Measurements from ENCODE around the gene GASK1B.
A peak's percentile ranks its signal among the peaks of the same experiment; 100 is the strongest.

GASK1B gene

DNA sequence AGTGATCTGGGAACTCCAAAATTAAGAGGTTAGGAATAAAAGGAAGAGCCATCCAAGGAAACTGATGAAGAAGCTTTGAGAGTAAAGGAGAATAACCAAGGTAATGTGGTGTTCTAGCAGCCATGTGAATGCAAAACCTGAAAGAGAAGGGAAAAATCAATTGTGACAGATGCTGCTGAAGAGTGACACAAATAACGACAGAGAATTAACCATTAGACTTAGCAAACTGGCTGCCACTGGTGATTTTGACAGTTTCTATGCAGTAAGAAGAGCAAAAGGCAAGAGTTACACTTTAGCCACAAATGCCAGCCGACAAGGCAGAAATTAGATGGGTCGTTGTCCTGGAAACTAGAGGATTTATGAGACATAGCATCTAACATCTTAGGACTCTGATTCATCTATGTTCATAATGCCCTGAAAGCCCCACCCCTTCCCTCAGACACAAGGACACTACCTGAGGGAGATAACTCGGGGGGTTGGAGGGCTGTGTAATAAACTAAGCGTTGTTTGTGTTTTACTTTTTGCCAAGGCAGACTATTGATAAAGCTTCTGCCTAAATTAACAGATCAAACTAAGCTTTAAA lies 24.5 kb upstream of the GASK1B start:
- DNase-seq (ENCODE audit: low spot score): no peak
- Histone ChIP-seq H3K27me3 (ENCODE audit: insufficient read depth, poor library complexity, severe bottlenecking) (no peaks in the 10 kb centered on the region), H3K4me3 (ENCODE audit: severe bottlenecking) (no peak overlapping the region), H3K4me1 (ENCODE audit: insufficient read depth, poor library complexity, severe bottlenecking) (no peaks in the 10 kb centered on the region), H3K9me3 (ENCODE audit: severe bottlenecking) (no peaks in the 10 kb centered on the region), H3K27ac (ENCODE audit: poor library complexity, severe bottlenecking) (no peak overlapping the region), H3K36me3 (ENCODE audit: low read depth) (no peaks in the 10 kb centered on the region)
- no peak for ATAC-seq (ENCODE audit: low read depth)
- TF ChIP-seq, protein P1, sequence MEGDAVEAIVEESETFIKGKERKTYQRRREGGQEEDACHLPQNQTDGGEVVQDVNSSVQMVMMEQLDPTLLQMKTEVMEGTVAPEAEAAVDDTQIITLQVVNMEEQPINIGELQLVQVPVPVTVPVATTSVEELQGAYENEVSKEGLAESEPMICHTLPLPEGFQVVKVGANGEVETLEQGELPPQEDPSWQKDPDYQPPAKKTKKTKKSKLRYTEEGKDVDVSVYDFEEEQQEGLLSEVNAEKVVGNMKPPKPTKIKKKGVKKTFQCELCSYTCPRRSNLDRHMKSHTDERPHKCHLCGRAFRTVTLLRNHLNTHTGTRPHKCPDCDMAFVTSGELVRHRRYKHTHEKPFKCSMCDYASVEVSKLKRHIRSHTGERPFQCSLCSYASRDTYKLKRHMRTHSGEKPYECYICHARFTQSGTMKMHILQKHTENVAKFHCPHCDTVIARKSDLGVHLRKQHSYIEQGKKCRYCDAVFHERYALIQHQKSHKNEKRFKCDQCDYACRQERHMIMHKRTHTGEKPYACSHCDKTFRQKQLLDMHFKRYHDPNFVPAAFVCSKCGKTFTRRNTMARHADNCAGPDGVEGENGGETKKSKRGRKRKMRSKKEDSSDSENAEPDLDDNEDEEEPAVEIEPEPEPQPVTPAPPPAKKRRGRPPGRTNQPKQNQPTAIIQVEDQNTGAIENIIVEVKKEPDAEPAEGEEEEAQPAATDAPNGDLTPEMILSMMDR (IDR thresholded peaks at IDR 0.05; ENCODE audit: poor library complexity, severe bottlenecking): no peak

DNA sequence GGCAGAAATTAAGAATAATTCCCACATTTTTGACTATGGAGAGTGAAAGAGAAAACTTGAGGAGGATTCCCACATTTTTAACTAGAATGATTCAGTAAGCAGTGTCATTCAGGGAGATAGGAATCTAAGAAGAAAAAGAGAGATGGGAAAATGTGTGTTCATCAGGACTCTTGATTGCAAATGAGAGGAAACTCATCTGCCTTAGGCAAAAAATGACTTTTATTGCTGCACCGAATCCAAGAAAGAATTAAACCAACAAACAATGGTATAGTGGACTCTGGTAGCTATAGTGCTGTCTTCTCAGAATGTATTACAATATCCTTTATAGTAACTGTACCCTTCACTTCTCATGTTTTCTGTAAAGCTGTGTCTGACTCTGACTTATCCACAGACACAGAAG lies 22.5 kb upstream of the GASK1B start:
- H3K27ac ChIP-seq (ENCODE audit: poor library complexity, severe bottlenecking): no peak overlapping the region
- no peak for DNase-seq (ENCODE audit: low spot score)
- TF ChIP-seq, protein P1 (IDR thresholded peaks at IDR 0.05; ENCODE audit: poor library complexity, severe bottlenecking): no peak

DNA sequence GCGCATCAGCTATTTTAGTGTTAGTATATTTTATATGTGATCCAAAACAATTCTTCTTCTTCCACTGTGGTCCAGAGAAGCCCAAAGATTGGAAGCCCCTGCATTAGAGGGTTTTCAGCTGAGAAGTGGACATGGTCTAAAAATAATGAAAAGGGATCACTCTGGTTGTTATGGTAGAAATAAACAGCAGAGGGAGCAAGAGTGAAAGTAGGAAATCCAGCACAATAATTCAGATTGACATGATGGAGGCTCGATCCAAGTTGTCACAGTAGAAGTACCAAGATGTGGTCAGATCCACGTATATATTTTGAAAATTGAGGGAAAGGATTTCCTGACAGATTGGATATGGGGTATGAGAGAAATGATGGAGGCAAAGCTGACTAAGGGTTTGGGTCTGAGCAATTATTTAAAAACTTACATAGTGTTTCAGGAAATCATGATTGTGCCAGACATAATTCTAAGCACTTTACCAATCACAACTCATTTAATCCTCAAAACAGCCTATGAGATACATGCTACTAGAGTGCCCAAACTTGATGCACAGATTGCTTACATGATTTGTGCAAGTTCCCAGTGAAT lies 20.4 kb upstream of the GASK1B start:
- H3K4me3 ChIP-seq (ENCODE audit: severe bottlenecking): no peak overlapping the region
- TF ChIP-seq, protein P1 (IDR thresholded peaks at IDR 0.05; ENCODE audit: poor library complexity, severe bottlenecking): peak; percentile 79

More for the DNA sequence above, 22.5 kb upstream of the GASK1B start:
- H3K27me3 ChIP-seq (ENCODE audit: insufficient read depth, poor library complexity, severe bottlenecking): no peaks in the 10 kb centered on the region
- H3K4me3 ChIP-seq (ENCODE audit: severe bottlenecking): no peak overlapping the region
- no peaks in the 10 kb centered on the region for H3K9me3 ChIP-seq (ENCODE audit: severe bottlenecking)
- H3K4me1 ChIP-seq (ENCODE audit: insufficient read depth, poor library complexity, severe bottlenecking): no peaks in the 10 kb centered on the region
- H3K36me3 ChIP-seq (ENCODE audit: low read depth): no peaks in the 10 kb centered on the region
- ATAC-seq (ENCODE audit: low read depth): no peak

DNA sequence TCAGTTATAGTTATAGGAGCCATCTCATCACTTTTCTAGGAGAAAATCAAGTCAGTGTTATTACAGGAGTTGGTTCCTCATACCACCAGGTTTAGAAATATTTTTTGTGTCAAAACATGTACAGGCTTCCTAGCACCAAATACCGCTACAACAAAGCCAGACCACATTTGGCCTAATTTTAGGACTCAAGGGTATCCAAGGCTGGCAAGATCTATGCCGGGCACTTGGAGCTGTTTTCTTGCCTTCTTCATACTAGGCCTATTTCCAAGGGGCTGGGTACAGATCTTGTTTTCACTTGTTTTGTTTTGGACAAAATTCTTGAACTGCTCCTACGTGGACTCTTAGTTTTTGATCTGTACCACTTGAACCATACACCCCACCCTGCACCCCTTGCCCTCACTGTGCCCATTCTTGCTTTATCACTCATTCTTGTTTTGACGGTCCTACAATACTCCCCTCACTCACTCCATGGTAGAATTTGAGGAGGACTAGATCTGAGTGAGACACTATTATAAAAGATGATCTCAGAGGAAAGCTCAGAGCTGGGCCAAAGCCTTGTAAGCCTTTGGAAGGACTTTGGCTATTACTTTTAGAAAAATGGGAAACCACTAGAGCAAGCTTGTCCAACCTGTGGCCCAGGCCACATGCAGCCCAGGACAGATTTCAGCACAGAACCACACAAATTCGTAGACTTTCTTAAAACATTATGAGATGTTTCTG lies 19.8 kb upstream of the GASK1B start:
- TF ChIP-seq, protein P1 (IDR thresholded peaks at IDR 0.05; ENCODE audit: poor library complexity, severe bottlenecking): no peak
- Histone ChIP-seq H3K4me1 (ENCODE audit: insufficient read depth, poor library complexity, severe bottlenecking) (no peaks in the 10 kb centered on the region), H3K27me3 (ENCODE audit: insufficient read depth, poor library complexity, severe bottlenecking) (no peaks in the 10 kb centered on the region), H3K4me3 (ENCODE audit: severe bottlenecking) (no peak overlapping the region), H3K36me3 (ENCODE audit: low read depth) (no peaks in the 10 kb centered on the region), H3K27ac (ENCODE audit: poor library complexity, severe bottlenecking) (no peak overlapping the region), H3K9me3 (ENCODE audit: severe bottlenecking) (no peaks in the 10 kb centered on the region)
- ATAC-seq (ENCODE audit: low read depth) (no peak), DNase-seq (ENCODE audit: low spot score) (no peak)

More for the DNA sequence above, 20.4 kb upstream of the GASK1B start:
- no peaks in the 10 kb centered on the region for H3K4me1 ChIP-seq (ENCODE audit: insufficient read depth, poor library complexity, severe bottlenecking)
- H3K36me3 ChIP-seq (ENCODE audit: low read depth): no peaks in the 10 kb centered on the region
- no peaks in the 10 kb centered on the region for H3K27me3 ChIP-seq (ENCODE audit: insufficient read depth, poor library complexity, severe bottlenecking)
- DNase-seq (ENCODE audit: low spot score) (no peak), ATAC-seq (ENCODE audit: low read depth) (peak; percentile 49; the same call in 1 of the 3 replicates)
- no peaks in the 10 kb centered on the region for H3K9me3 ChIP-seq (ENCODE audit: severe bottlenecking)
- H3K27ac ChIP-seq (ENCODE audit: poor library complexity, severe bottlenecking): no peak overlapping the region
